ENCODE measurements around the gene SRRM2.

Gene SRRM2

DNA sequence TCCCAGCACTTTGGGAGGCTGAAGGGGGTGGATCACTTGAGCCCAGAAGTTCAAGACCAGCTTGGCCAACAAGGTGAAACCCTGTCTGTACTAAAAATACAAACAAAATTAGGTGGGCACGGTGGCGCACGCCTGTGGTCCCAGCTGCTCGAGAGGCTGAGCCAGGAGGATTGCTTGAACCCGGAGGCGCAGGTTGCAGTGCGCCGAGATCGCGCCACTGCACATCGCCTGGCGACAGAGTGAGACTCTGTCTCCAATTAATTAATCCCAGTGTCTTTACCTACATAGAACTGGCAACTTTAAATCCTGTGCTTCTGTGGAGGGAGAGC is 26.2 kb downstream of the SRRM2 start:
- no peak for DNase-seq

DNA sequence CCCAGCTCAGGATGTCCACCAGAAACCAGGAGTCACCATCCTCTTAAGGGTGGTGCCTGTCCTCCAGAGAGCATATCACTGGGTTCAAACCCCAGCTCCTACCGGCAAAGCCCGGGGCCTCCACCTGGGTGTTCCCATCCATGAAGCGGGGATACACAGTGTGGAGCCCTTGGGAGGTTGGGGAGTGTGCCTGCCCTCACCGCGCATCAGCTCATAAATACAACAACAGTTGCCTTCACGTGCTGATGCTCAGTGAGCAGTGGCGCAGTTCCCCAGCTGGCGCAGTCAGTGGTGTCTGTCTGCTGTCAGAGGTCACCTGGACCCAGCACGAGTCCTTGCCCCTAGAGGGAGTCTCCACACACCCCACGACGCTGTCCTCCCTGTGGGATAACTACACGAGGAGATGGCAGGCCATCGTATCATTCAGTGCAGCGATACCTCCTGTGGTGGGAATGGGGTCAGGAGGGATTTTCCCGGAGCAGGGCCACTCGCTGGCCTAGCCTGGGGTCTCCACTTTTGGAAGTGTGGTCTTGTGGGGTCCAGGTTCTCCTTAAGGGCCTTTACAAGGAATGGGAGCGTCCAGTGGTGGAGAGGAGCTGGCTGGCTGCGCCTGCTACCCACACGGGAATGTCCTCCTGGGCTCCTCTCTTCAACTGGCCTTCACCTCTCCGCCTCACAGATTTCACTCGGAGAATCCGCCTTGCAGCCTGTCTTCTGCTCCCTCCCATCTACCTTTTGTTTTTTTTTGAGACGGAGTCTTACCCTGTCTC is 26.9 kb downstream of the SRRM2 start:
- no peak for DNase-seq

- no peak for DNase-seq
Observed at GRCh38 chr16:2779978-2780898, 27.8 kb downstream of the SRRM2 start.

DNA sequence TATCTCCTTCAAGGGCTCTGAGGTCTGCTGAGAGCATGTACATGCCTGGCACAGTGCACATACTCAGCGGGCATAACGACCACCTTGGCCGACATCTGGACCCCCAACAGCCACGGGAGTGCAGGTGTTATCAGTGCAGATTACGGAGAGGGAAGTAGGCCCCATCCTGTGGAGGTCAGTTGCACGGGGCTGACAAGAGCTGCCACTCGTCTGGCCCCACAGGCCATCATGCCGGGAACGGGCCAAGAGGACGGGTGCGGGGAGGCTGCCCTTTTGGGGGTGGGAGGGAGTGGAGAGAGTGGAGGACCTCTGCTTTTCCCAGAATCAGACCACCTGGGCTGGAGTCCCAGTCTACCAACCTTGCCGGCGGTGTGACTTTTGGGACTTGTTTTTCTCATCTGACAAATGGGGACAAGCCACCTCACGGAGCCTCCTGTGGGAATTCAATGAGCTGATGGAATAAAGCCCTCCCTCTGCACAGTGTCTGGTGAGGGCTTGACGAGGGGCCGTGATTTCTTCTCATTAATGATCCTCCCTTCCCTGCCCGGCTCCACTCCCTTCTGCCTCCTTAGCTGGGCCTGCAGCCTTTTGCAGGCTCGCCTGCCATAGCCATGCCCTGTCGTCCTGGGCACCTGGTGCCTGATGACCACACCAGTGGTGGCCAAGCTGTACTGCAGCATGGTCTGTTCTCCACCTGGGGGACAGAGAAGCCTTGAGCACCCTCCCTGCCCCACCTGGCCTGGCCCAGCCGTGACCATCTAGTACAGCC is 30.3 kb downstream of the SRRM2 start:
- DNase-seq: no peak

- DNase-seq: no peak
Observed at GRCh38 chr16:2783581-2784357, 31.3 kb downstream of the SRRM2 start.

DNA sequence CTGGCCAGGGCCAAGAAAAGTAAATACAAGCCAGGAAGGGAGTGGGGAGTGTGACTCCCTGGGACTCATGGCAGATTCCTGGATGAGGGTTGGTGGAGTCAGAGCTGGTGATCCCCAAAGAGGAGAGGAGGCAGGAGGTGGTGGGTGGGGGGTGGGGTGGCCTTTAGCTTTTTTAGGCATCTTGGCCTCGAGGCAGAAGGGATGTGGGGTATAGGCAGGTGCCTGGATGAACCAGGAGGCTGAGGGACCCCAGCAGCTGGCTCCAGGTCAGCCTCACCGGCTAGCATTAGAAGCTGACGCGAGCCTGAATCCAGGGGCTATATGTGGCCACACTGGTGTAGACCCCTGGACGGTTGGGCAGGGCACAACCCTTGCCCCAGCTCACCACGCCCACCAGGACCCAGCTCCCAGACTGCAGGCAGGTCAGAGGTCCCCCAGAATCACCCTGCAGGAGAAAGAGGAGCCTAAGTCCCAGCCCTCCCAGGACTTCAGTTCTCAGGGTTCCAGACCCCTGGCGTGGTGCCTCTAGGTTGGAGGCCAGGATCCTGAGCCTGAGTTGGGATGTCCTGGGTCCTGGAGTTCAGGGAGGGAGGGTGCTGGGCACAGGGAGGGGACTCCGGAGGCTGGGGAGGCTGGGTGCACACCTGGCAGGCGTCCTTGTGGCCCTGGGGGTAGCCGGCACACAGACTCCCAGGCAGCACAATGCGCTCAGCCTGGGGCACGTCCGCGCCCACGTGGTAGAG is 32.1 kb downstream of the SRRM2 start:
- no peak for DNase-seq

DNA sequence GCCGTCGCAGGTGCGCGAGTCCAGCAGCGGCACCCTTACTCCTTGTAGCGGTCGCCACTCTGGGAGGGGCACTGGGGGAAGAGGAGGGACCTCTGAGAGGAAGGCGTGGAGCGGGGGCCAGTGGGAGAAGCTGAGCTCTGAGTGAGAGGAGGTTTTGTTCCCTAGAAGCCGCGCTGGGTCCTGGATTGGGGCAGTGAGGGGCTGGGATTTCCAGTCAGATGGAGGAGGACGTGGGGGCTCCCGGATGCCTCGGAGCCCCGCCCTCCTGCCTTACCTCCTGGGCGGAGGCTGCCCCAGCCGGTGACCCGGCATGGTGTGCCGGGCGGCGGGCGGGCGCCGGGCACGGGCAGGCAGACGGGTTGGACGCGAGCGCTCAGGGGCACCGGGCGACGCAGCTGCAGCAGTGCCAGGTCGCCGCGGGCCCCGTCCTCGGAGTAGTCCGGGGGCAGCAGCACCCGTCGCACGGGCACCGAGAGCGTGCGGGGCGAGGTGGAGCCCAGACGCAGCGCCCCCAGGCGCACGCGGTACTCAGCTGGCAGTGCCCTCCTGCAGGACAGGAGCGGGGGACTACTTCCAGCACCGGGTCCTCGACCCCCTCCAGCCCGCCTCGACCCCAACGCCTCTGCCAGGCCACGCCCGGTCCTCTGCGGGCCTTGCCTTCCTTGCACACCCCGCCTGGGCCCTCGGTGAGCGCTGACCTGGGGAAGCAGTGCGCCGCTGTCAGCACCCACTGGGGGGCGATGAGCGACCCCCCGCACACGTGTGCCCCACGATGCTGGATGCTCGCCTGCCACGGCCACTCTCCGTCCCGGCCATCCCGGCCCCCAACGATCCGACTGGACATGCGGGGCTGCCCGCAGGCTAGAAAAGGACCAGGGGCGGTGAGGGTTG is 32.9 kb downstream of the SRRM2 start:
- DNase-seq: no peak

DNA sequence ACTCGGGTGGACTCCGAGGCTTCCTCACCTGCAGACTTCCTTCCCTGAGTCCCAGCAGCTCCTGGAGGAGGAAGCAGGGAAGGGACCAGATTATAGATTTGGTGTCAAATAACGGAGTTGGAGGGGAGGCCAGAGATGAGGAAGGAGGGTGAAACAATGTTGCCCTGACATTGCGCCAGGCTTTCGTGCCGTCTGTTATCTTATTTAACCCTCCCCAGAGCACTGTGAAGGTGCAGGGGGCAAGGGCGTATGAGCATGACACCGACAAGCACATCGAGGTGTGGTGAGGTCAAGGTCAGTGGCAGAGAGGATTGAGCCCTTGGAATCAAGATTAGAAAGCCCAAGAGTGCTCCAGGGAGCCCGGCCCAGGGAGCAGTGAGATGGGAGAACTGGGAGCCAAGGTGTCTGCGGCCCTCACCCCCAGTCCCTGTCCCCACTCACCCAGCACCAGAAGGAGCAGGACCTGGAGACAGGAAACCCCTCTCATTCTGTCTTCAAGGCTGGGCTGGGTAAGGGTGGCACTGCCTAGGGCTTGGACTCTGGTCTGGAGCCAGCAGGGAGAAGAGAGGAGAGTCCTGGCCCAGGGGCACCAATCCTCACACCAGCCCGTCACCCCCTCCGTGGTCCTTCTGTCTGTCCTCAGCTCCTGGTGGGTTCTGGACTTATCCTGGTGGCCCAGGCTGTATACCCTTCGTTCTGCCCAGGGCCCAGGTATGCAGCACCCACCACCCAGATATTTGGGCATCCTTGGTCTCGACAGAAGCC is 33.8 kb downstream of the SRRM2 start:
- DNase-seq: no peak

DNA sequence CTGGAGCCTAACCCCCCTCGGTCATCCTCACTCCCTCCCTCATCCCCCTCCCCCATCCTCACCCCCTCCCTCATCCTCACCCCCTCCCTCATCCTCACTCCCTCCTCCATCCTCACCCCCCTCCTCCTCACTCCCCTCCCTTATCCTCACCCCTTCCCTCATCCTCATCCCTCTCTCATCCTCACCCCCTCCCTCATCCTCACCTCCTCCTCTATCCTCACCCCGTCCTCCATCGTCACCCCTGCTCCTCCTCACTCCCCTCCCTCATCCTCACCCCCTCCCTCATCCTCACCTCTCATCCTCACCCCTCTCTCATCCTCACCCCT is 34.4 kb downstream of the SRRM2 start:
- no peak for DNase-seq

DNA sequence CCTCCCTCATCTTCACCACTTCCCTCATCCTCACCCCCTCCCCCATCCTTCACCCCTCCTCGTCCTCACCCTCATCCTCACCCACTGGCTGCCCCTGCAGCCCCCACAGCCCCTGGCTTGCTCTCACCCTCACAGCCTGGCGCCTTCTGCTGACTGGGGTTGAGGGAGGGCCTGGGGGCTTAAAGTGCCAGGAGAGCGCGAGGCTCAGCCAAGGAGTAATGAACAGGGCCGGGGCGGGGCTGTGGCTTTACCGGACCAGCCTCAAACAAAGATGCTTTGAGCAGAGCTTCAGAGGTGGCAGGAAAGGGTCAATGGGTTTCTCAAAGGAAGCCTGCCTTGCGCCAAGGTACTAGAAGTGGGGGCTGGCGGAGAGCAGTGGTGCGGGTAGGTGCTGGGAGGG is 35.0 kb downstream of the SRRM2 start, which contains the start of gene PRSS33:
Gene PRSS33, minus strand, starts transcription at position 155 of the 400 bp plus-strand sequence. CDS start 1,013 bp downstream, outside the sequence.
- no peak for DNase-seq

- DNase-seq: no peak
Observed at GRCh38 chr16:2787961-2788360, 35.5 kb downstream of the SRRM2 start.

DNA sequence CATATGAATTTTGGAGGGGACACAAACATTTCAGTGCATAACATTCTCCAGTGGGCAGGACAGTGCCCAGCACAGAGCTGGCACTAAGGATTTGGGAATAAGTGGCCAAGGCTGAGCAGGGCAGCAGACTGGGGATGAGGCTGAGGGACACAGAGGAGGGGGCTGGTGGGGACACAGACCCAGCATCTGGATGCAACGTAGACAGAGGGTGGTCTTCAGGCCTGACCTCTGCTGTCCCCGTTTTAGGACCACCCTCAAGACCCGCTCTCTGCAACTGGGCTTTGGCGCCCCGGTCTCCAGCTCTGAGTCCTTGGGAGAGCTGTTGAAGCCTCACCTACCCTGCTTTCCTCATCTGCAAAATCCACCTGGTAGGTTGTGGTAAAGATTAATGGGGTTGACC is 38.2 kb downstream of the SRRM2 start:
- DNase-seq: no peak

- DNase-seq: no peak
Observed at GRCh38 chr16:2791174-2791573, 38.7 kb downstream of the SRRM2 start.

DNA sequence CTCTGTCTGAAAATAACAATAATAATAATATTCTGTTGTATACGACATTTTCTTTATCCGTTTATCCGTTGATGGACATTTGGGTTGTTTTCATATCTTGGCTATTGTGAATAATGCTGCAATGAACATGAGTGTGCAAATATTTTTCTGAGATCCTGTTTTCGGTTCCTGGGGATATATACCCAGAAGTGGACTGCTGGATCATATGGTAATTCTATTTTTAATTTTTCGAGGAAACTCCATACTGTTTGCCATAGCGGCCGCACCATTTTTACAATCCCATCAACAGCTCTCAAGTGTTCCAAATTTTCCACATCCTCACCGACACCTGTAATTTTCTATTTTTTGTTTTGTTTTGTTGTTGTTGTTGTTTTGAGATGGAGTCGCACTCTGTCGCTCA is 40.5 kb downstream of the SRRM2 start:
- no peak for DNase-seq

DNA sequence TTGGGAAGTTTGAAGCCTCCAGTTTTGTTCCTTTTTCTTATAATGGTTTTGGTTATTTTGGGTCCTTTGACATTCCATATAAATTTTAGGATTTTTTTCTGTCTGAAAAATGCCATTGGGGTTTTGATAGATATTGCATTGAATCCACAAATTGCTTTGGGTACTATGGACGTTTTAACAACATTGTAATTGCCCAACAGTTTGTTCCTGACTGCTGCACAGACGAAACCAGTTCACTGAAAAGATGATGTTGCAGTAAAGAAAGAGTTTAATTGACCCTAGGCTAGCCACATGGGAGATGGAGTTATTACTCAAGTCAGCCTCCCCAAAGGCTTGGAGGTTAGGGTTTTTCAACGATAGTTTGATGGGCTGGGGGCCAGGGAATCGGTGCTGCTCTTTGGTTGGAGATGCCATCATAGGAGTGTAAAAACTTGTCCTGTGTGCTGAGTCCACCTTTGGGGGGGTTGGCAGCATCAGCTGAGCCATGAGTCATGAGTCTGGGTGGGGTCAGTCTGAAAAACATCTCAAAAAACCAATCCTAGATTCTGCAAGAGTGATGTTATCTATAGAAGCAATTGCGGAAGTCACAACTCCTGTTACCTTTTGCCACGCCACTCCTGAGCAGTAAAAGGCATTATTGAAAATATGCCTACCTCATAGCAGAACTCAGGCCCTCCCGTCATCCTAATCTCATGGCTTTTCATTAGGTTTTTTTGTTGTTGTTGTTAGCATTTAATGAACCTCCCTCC is 43.1 kb downstream of the SRRM2 start:
- no peak for DNase-seq

DNA sequence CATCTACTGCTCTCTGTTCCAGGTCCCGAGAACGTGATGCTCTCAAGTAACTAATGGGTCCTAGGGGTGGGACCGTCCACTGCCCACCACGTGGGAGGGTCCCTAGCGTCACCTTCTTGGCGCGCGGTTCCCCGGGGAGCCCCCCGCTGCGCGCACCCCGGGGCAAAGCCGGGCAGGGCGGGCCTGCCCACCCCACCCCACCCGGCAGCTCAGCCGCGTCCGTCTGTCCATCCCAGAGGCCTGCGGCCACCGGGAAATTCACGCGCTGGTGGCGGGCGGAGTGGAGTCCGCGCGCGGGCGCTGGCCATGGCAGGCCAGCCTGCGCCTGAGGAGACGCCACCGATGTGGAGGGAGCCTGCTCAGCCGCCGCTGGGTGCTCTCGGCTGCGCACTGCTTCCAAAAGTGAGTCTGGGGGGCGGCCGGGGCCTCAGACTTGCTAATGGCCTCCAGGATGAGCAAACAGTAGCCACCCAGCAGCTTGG is 46.3 kb downstream of the SRRM2 start:
- no peak for DNase-seq

DNA sequence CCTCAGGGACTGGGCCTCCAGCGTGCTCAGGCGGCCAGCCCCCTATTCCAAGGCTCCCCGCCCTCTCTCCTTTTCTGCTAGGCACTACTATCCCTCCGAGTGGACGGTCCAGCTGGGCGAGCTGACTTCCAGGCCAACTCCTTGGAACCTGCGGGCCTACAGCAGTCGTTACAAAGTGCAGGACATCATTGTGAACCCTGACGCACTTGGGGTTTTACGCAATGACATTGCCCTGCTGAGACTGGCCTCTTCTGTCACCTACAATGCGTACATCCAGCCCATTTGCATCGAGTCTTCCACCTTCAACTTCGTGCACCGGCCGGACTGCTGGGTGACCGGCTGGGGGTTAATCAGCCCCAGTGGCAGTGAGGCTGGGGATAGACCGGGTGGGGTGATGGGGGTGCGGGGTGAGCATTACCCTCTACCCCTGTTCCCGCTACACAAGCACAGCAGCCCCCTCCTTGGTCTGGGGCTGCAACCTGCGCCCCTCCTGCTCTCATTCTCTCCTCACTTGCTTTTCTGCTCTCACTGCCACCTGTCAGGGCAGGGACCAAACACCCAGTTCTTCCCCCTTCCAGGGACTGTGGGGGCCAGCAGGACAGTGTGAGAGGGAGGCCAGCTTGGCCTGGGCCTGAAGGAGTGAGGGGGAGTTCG is 46.9 kb downstream of the SRRM2 start:
- DNase-seq: no peak

DNA sequence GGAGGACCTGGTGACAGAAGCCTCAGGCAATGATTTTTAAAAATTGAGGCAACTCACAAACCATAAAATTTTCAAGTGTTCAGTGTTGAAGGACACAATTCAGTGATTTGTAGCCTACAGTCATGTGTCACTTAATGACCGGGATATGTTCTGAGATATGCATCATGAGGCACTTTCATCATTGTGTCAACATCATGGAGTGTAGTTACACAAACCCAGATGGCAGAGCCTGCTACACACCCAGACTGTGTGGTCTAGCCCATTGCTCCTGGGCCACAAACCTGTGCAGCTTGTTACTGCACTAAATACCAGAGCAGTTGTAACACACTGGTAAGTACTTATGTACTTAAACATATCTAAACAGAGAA is 47.4 kb downstream of the SRRM2 start:
- DNase-seq: no peak

Data from NCI-H1930 (cell line).